ENCODE measurements around the gene ZDBF2.
"Not testable (repeated sequence)": the region's sequence is repeated elsewhere in the genome, so short reads cannot be mapped to it uniquely, and the experiment has no call there.

The ZDBF2 gene

DNA sequence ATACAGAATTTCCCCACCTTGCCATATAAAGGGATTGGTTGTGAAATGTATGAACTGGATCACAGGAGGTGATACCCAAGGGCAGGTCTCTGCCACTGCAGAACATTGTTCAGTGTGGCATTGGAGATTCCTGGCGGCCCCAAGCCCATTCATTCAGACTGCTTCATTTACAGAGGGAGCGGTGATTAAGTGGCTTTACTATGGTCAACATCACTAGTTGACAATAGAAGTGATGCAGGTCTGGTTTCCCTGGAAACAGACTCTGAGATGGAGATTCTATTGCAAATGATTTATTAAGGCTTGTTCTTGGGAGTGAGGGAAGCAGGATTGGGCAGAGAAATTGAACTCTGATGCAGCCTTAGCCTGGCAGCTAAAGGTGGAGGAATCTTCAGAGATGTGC is 62.4 kb downstream of the ZDBF2 start:
- DNase-seq: no peak

DNA sequence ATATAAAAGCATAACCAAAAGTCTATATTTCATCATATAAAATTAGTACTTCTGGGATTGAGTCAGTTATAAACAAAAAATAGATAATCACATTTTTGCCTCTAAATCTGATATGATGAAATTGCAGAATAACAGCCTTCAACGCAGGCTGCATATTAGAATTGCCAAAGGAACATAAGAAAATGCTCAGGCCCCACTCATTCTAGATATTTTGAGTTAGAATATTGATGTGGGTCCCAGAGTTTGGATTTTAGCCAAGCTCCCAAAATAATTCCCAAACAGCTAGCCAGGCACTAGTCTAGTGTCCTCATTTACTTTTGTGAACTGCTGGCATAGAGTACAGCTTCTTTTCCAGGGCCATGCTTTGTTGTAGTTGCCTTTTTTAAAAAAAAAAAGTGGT is 63.5 kb downstream of the ZDBF2 start:
- no peak for DNase-seq

DNA sequence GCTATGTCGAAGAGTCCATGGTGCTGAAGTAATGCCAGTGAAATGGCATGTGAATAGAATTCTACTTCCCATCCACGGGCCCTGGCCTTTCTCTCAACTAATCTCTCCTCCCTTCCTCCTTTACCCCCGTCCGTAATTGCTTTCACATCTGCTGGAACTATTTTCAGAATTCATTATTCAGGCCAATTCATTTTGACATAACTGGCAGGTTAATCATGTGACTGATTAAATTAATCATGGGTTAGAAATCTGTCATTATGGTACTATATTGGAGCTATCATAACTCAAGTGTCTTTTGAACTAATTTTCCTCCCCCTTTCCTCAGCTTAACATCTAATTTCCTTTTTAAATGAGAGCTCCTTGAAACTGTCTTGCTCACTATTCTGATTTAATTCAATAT is 66.9 kb downstream of the ZDBF2 start:
- DNase-seq: no peak

DNA sequence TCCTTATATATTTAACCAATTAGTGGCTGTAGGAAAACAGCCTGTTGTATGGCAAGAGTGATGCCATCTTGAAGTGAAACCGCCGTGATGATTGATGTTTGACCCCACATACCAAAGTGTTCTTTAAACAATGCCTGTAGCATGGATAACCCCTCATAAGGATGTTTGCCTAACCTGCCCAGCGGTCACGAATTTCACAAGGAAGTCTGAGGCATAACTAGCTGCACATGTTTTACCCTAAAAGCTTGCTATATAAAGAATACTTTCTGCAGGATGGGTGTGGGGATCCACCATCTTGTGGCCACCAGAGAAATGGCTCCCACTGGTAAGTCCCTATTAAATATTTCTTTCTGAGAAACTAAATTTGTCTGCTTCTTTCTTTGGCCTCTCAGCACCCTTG is 68.7 kb downstream of the ZDBF2 start:
- no peak for DNase-seq

DNA sequence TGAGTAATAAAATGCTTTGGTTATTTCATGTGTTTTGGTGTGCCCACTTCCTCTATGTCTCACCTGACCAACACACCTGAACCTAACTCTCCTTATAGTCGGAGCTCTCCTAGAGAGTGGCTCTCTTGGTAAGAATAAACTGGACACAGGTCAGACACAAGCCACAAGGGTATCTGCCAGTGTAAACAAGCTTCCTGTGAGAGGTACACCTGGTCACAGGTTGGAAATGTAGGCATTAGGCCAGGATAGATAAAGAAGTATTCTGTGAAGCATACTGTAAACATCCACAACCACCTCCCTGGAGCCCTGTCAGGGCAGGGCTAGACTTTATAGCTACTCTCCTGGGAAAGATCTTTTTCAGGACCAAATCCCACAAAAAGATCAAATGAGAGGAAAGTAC is 69.4 kb downstream of the ZDBF2 start:
- DNase-seq: no peak

DNA sequence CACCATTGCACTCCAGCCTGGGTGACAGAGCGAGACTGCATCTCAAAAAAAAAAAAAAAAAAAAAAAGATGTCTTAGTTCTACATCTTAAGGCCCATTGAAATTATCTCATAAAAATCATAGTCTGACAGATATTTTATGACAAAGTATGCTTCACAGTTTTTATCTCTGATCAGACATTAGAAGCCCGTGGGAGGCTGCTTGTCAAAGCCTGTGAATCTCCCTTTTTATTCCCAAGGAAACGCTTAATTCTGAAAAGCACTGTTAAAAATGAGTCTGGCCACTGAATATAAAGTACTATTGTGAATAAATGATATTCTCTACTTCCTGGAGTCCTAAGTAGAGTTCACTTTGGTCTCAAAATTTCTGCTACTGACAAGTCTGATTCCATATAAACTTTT is 71.1 kb downstream of the ZDBF2 start:
- no peak for DNase-seq

DNA sequence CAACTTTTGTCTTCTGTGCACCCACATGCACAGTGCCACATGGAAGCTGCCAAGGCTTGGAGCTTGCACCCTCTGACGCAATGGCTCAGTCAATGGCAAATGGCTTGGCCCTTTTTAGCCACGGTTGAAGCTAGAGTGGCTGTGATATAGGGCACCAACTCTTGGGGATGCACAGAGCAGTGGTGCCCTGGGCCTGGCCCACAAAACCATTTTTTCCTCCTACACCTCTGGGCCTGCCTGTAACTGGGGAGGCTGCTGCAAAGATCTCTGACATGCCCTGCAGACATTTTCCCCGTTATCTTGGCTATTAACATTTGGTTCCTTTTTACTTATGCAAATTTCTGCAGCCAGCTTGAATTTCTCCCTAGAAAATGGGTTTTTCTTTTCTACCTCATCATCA is 74.9 kb downstream of the ZDBF2 start:
- DNase-seq: no peak

DNA sequence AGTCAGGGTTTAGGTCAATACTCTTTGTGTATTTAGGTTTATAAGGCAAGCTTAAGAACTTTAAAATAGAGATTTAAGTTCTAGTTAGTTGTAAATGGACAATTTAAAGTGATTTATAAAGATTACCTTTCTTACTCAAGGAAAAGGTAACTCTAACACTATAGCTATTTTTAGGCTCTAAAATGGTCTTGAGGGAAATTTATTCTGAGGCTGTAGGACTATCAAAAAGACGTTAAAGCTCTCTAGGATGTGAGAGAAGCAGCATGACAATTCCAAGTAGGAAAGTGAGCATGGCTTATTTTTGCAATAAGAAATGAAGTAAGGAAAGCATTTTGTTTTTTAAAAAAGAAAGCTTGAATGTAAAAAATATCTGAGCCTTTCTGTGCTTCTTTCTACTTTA is 78.1 kb downstream of the ZDBF2 start:
- no peak for DNase-seq

DNA sequence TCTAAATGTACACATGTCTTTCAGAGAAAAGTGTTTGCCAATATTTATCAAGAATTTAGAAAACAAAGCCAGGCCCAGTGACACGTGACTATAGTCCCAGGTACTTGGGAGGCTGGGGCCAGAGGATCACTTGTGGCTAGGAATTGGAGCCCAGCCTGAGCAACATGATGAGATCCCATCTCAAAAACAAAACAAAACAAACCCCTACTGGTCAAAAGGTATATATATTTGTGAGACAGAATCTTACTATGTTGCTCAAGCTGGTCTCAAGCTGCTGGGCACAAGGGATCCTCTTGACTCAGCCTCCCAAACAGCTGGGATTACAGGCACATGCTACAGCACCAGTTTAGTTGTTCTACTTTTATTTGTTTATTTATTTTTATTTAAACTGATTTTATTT is 79.2 kb downstream of the ZDBF2 start:
- DNase-seq: no peak

DNA sequence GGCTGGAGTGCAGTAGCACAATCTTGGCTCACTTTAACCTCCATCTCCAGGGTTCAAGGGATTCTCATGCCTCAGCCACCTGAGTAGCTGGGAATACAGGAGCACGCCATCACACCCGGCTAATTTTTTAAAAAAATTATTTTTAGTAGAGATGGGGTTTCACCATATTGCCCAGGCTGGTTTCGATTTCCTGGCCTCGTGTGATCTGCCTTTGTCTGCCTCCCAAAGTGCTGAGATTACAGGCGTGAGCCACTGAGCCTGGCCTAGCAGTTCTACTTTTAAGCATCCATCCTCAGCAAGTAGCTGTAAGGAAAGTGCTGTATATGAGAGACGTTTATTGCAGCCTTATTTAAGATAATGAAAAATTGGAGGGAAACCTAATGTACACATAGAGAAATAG is 79.7 kb downstream of the ZDBF2 start:
- DNase-seq: no peak

DNA sequence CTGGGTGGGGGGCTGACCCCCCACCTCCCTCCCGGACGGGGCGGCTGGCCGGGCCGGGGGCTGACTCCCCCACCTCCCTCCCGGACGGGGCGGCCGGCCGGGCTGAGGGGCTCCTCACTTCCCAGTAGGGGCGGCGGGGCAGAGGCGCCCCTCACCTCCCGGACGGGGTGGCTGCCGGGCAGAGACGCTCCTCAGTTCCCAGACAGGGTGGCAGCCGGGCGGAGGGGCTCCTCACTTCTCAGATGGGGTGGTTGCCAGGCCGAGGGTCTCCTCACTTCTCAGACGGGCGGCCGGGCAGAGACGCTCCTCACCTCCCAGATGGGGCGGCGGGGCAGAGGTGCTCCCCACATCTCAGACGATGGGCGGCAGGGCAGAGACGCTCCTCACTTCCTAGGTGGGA is 82.4 kb downstream of the ZDBF2 start:
- not testable (repeated sequence) for DNase-seq

DNA sequence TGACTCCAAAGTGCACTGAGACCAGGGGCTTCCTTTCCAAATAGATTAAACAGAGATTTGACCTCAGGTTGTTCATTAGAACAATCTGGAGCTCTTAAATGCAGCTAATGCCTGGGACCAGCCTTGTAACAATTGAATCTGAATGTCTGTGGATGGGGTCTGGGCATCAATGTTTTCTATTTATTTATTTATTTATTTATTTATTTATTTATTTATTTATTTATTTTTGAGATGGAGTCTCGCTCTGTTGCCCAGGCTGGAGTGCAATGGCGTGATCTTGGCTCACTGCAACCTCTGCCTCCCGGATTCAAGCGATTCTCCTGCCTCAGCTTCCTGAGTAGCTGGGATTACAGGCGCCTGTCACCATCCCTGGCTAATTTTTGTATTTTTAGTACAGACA is 86.4 kb downstream of the ZDBF2 start:
- not testable (repeated sequence) for DNase-seq

DNA sequence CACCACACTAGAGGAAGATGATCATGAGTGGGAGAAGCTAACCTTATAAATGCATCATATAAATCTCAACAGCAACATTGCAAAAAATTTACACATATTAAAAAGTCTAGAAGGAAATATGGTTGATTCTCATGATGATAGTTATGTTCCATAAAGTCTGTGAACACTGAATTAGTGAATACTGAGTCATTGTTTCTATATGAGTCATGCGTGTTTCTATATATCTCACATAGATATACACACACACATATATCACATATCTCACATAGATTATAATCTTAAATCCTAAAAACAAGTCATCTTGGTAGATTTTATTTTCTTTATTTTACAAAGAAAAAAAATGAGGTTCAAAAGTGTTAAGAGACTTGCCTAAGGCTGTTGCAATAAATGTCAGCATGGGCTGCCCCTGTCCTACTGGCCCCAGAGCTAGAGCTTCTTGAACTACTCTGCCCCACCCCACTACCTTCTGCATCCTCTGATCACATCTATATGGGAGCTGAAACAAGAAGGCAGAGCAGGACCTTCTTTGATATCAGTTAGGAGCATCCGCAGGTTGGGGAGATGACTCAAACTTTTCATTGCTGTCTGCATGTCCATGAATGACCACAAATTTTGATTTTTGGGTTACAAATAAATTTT is 87.1 kb downstream of the ZDBF2 start:
- no peak for DNase-seq
